SW480 (cell line): Measurements from ENCODE around the gene CEACAM7.
A peak's percentile ranks its signal among the peaks of the same experiment; 100 is the strongest.

Source experiments
- DNase-seq: peaks from one replicate; pipeline ENCODE4 v3.0.0-alpha.2; 2016; ENCODE audit warnings: low spot score

The CEACAM7 gene

GRCh38 chr19:41700381-41701195 lies 12.5 kb upstream of the CEACAM7 start:
- DNase-seq, result no peak

GRCh38 chr19:41699968-41700323 lies 11.9 kb upstream of the CEACAM7 start:
- DNase-seq, result no peak

- DNase-seq, result no peak
These were observed 11.3 kb upstream of the CEACAM7 start for GRCh38 chr19:41699231-41699967.

GRCh38 chr19:41698746-41699230 lies 10.7 kb upstream of the CEACAM7 start:
- no peak for DNase-seq

- DNase-seq, result no peak
These were observed 9.3 kb upstream of the CEACAM7 start for GRCh38 chr19:41697198-41697855.

GRCh38 chr19:41696402-41697197 lies 8.5 kb upstream of the CEACAM7 start:
- no peak for DNase-seq

- DNase-seq, result no peak
These were observed 7.7 kb upstream of the CEACAM7 start for GRCh38 chr19:41695745-41696144.

GRCh38 chr19:41694831-41695635 lies 7.0 kb upstream of the CEACAM7 start:
- no peak for DNase-seq

GRCh38 chr19:41694196-41694595 lies 6.1 kb upstream of the CEACAM7 start:
- no peak for DNase-seq

GRCh38 chr19:41691268-41691970 lies 3.3 kb upstream of the CEACAM7 start:
- peak; percentile 20 for DNase-seq

- no peak for DNase-seq
These were observed 2.7 kb upstream of the CEACAM7 start for GRCh38 chr19:41690801-41691065.

GRCh38 chr19:41689993-41690800 lies 2.1 kb upstream of the CEACAM7 start:
- DNase-seq, result no peak

- no peak for DNase-seq
These were observed 617 bp upstream of the CEACAM7 start for GRCh38 chr19:41688687-41689086.

GRCh38 chr19:41687419-41687818 lies 651 bp downstream of the CEACAM7 start:
- DNase-seq, result no peak

GRCh38 chr19:41682437-41682836 lies 5.6 kb downstream of the CEACAM7 start:
- DNase-seq, result no peak

GRCh38 chr19:41671486-41671885 lies 16.6 kb downstream of the CEACAM7 start:
- DNase-seq, result no peak

- DNase-seq, result no peak
These were observed 17.3 kb downstream of the CEACAM7 start for GRCh38 chr19:41670755-41671154.

GRCh38 chr19:41668315-41668714 lies 19.8 kb downstream of the CEACAM7 start:
- no peak for DNase-seq

- DNase-seq, result no peak
These were observed 22.0 kb downstream of the CEACAM7 start for GRCh38 chr19:41666075-41666474.

GRCh38 chr19:41657157-41657556 lies 30.9 kb downstream of the CEACAM7 start:
- DNase-seq, result no peak
